HG03135 (cell line): ENCODE data around the gene TMOD1.
"Not testable (repeated sequence)": the region's sequence is repeated elsewhere in the genome, so short reads cannot be mapped to it uniquely, and the experiment has no call there.

Experiments used
- ATAC-seq: cut with Tn5 transposase; IDR thresholded peaks from one replicate; pipeline ENCODE4 v1.9.1; 2021; ENCODE audit warnings: mild to moderate bottlenecking, moderate library complexity; ENCODE audit not compliant: unreplicated experiment

Gene TMOD1

DNA sequence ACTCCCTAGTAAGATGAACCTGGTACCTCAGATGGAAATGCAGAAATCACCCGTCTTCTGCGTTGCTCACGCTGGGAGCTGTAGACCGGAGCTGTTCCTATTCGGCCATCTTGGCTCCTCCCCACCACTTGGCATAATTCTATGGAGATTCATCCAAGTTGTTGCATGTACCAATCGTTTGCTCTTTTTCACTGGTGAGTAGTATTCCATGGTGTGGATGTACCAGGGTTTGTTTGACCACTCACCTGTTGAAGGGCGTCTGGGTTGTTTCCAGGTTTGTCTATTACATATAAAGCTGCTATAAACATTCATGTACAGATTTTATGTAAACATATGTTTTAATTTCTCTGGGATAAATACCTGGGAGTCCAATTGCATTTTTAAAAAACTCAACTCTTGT is 85.4 kb downstream of the TMOD1 start:
- ATAC-seq: not testable (repeated sequence)

DNA sequence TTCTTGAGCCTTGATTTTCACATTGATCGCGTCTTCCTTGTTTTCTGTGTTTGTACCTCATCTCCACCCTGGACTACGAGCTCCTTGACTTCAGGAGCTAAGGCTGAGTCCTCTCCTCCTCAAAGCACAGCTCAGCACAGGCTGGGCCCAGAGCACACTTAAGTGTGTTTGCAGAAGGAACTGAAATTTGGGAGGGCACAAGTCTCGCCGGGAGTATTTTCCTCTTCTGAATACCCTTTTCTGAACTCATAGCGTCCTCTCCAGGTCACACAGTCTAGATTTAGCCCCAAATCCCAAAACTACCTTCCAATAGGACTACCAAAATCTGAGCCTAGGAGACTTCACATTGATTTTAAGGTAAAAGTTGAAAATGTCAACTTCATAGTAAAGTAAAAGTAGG is 90.1 kb downstream of the TMOD1 start:
- no peak for ATAC-seq

DNA sequence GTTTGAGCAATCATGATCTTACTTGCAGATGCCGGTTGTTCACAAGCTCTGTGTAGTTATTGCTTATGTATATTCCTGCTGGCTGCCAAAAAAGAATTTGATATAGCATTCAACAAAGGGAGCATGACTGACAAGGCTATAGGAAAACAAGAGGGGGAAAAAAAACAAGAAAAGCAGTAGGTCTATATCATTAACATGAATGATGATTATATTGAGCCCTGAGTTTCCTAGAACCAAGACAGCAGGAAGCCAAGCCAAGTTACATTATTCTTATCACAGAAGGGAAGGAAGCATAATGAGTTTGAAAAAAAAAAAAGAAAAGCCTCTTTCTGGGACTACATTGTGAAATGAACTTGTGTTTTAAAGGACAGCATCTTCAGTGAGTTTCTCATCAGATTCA is 90.7 kb downstream of the TMOD1 start:
- ATAC-seq: no peak

DNA sequence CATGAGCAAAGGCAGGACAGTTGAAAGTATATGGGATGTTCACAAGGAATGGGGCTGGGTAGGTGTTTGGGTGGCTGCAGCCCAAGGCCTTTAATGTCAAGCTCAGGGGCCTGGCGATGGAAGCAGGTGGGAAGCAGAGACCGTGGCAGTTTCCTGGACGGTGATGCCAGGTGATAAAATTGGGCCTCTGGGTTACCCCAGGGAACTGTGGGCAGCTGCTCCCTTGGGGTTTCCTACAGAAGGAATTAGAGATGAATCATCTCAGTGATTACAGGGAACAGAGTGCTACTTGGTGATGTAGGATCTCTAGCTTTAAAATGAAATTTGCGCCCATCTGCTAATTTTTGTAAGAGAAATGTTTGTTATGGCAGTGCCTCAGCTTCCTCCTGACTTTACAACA is 92.5 kb downstream of the TMOD1 start:
- ATAC-seq: no peak

DNA sequence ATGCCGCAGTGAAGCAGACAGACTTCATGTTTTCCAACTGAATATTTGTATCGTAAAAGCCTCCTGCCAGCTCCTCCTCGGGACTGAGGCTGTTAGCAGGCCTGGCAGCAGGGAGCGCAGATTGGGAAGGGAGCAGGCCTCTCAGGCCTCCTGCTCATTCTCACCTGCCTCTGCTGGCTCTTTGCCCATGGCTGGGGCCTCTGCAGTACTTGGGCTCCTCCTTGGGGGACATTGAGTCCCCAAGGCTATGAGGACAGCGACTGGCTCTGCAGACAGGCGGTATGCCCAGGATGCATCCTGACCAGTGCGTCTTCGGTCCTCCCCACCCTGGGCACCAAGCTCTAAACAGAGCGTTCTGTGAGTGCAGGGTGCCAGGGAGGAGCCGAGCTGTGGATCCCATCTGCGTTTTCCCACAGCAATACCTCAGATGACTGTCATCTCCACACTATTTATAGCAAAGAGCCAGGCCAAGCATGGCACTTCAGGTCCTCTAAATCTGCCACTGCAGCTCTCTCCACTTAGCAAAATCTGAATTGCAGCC is 93.0 kb downstream of the TMOD1 start:
- no peak for ATAC-seq

DNA sequence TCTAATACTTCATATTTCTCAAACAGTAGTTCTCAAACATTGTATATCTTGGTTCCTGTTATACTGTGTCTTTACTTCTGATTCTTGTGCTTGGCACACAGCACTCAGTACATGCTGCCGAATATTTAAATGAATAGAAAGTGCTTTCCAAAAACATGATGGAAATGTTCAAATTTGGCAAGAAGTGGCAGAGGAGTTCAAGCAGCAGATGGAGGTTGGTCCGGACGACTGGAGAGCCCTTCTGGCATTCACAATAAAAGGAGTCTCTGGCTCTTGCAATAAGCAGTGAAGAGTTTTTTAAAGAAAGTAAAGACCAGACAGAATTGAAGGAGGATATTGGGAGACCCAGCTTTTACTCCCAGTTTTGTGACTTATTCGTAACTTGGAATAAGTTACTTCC is 95.4 kb downstream of the TMOD1 start:
- no peak for ATAC-seq

DNA sequence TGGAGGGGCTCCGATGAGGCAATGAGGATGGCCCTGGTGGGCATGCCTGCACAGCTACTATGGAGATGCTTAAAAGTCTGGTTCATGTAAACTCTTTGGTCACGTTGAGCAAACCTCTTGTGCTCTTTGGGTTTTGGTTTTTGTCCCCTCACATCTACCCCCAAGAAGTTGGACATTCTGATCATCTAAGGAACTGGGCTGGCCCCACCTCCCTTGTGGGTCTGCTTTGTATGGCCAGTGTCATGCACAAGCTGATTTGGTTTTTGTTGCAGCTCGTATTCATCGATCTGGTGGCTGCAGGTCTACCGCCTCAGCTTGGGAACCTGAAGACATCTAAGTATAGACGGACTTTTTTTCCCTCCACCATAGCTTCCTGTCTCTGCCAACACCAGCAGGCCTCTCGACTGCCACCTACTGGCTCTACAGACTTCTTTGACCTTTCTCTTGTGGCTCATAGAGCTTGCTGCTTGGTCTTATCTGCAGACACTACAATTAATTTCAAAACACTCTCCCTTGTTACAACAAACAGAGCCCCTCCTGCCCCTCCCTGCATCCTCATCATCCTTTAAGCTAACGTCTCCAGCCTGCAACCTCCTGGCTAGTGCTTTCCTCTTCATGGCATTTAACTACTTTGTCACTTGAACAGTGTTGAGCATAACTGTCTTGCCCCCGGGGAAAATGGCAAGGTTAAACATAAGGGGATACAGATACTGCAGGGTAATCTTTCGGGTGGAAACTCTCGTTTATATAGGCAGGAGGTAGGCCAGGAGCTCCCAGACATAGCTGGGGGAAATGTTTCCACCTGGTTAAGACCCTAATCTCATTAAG is 97.2 kb downstream of the TMOD1 start:
- peak; percentile 83 for ATAC-seq

DNA sequence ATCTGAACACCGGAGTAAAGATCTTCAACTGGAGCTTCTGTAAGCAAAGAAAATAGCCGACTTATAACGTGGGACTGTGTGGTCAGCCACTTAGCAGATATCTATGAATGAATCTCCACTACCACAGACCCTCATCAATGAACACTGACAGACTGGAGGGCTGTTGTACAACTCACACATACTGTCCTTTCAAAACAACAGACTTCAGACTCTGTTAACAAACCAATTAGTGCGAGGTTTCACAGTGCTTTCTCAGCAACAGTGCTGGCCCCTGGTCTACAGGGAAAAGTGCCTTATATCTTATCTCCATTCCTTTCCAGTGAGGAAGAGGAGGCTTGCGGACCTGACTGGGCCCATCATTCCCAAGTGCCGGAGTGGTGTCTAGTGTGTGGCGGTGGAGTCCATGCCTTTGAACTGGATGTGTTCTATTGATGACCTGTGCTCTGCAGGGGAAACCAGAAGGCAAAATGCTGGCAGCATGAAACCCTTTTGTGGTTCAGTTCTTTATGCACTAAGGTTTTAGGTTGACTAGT is 97.9 kb downstream of the TMOD1 start:
- ATAC-seq: no peak

DNA sequence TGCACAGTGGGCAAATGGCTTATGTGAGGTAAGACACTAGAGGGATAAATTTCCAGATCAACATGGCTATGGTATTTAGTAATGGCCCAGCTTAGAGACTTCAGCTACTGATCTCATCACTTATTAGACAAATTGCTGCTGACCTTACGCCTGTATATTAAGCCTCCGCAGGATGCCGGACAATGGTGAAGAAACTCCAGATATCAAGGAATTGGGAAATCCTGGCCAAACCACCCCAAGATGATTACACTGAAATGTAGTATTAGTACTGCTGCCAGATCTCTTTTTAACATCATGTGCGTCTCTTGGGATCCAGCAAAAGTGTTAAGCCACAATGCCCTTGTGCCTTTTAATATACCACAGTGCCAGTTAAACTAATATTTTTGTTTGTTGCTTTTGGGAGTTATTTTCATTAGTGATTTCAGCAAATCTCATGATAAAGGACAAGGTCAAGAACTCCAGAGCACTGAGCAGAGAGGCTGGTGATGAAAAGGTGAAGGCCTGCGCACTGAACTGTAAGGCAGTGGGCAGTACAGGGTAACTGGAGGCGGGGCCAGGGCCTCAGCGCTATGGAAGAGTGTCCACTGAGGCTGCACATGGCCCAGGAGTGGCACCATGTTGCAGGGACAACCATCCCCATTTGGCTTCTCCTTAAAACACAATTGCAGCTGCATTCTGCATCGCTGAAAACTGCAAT is 99.2 kb downstream of the TMOD1 start:
- ATAC-seq: no peak

DNA sequence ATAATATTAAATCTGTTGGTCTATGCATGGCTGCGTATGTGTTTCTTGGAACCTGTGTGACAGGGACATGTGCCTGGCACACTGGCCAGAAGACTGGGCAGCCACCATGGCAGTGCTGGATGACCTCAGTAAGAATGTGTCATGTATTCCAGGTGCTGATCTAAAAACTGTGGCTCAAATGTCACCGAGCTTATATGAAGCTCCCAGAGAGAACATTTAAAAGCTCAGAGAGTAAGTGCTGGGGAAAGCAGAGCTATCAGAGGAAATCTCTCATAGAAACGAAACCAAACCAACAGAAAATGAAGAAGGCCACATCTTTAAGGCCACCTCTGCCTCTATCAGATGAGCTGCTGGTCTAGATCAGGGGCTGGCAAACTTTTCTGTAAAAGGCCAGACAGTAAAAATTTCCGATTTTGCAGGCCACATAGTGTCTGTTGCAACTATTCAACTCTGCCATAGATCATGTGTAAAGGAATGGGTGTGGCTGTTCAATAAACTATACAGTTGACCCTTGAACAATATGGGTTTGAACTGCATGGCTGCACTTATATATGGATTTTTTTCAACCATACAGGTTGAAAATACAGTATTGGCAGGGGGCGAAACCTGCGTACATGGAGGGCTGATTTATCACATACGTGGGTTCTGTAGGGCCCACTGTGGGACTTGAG is 99.9 kb downstream of the TMOD1 start:
- ATAC-seq: no peak

DNA sequence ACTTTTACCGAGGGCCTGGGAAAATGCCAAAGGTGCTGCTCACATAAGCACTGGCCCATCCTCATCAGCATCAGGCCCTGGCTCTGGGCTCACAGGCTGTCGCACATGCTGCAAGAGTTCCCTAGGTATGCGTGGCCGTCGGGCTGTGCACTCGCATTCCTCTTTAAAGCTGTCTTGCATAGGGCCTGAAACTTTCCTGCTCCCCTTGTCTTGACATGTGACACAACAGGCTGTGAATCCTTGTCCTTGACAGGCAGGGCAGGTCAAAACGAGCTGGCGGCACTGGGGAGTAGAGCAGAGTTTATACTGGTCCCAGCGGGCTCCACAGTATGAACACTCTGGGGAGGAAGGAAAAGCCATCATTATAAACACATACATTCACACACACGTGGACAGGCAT is 101.0 kb downstream of the TMOD1 start:
- no peak for ATAC-seq

DNA sequence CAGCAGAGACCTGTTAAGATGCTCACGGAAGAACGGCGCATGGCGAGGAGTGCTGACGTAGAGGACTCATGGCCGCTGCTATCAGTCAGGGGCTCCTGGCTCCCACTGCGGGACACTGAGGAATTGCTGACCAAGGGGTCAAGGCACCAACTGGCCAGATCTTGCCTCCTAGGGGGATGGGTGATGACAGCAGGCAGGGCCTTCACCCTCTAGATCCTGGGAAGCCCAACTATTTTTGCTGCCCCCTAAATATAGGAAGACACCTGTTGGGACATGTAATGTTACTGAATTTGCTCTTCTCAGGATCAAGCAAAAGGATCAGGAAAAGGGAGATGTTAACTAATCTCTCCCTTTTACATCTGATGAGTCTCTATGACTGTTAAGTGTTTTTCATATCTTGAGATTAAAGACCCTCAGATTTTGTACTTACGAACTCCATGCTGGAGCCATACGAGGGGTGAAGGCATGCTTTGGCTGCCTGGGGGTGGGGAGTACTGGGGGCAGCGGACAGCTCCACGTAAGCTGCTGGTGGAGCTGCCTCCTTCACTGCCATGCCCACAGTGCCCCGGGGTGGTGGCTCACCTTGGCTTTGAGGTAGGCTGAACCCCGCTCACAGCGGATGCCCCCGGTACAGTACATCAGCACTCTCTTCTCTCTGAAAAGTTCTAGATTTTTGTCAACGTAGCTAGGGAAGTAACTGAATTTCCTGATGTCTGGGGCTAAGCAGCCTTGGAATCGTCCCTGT is 103.6 kb downstream of the TMOD1 start:
- no peak for ATAC-seq

DNA sequence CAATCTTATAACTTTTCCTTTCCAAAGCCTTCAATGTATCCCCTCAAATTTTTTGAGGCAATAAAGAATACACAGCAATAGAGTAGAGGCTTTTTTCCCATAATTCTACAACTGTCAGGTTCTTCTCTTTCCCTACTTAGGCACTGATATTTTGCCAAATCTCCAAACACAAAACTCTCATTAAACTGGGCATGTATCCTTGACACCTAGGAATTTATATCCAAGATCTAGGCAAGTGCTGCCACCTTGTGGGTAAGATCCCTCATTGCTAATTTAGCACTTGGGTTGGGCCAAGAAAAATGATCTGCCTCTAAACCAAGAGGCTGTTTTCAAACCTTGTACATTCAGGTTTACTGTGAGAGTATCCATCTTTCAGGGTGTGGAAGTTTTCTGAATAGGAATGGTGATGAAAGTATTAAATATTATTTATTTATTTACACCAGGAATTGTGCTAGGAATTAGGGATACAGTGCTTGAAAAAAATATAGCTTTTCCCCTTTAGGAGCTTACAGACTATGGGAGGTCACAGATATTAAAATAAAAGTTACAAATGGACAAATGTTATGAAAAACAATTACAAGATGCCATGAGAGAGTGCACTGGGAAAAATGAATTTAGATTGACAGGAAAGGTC is 114.1 kb downstream of the TMOD1 start:
- no peak for ATAC-seq

DNA sequence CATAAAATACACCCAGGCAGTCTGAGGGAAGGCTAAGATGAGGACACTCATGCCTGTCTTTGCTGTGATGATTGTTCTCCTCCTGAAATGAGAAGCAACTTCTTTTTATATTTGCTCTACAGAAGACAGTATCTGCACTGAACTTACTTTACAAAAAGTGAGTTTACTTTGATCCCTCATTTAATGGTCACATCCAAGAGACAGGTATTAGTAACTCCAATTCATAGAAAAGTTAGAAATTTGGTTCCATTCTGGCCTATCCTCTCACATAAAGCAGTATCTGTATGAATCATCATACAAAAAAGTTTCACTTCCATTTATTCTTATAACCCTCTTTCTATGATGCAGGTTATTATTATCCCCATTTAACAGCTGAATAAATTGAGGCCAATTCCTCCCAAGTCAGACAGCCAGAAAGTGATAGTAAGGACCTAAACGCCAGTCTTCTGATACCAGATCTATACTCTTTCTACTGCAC is 116.5 kb downstream of the TMOD1 start:
- no peak for ATAC-seq

DNA sequence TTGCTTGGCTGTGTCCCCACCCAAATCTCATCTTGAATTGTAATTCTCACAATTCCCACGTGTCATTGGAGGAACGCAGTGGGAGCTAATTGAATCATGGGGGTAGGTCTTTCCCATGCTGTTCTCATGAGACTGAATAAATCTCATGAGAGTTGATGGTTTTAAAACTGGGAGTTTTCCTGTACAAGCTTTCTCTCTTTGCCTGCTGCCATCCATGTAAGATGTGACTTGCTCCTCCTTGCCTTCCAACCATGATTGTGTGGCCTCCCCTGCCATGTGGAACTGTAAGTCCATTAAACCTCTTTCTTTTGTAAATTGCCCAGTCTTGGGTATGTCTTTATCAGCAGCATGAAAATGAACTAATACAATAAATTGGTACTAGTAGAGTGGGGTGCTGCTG is 118.6 kb downstream of the TMOD1 start:
- ATAC-seq: not testable (repeated sequence)

DNA sequence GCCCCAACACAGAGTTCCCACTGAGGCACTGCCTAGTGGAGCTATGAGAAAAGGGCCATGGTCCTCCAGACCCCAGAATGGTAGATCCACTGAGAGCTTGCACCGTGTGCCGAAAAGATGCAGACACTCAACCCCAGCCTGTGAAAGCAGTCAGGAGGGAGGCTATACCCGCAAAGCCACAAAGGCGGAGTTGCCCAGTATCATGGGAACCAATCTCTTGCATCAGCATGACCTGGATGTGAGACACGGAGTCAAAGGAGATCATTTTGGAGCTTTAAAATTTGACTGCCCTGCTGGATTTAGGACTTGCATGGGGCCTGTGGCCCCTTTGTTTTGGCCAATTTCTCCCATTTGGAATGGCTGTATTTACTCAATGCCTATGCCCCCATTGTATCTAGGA is 121.0 kb downstream of the TMOD1 start:
- ATAC-seq: not testable (repeated sequence)

DNA sequence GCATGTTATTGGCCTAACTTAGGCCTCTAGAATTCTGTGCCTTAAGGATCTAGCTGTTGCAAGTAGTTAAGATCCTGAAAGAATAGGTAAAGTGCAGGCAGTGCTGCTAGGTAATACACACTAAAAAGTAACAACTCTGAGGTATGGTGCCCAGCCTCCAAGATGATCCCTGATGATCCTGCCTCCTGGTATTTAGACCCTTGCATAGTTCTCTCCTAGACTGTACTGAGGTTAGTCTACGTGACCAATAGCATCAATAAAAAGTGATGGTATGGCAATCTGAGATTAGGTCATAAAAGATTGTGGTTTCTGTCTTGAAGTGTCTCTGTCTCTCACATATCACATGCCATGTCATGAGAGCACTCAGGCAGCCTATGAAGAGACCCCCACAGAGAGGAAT is 122.5 kb downstream of the TMOD1 start:
- ATAC-seq: no peak

DNA sequence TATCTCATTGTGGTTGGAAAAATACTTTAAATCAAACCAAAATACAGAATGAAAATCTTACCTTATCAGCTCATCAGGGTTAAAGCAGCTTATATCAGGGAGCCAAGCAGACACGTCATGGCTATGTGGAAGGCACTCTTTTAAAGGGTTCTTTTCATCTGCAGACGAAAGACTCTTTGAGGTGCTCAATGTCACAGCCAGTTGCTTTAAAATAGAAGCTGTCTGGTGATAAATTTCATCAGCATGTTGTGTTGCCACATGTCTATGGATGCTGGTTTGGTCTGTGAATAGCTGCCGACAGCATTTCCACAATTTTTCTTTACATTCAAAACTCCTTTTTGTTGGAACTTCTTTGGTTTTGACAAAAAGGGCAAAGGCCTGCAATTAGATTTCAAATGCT is 124.2 kb downstream of the TMOD1 start:
- ATAC-seq: no peak

DNA sequence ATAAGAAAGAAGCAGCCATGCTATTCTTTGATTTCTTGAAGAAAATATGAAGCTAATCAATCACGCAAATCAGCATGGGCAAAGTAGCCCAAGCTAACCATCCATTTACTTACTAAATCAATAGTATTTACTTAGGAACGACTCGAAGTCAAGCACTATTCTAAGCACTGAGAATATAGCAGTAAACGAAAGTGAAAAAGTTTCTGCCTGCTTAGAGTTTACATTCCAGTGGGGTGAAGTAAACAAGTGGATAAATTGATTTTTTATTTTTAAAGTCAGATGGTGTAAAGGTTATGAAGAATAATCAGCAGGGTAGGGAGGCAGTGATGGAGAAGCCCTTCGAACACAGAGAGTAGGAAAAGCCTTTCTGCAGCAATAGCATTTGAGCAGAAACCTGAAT is 126.2 kb downstream of the TMOD1 start:
- no peak for ATAC-seq

DNA sequence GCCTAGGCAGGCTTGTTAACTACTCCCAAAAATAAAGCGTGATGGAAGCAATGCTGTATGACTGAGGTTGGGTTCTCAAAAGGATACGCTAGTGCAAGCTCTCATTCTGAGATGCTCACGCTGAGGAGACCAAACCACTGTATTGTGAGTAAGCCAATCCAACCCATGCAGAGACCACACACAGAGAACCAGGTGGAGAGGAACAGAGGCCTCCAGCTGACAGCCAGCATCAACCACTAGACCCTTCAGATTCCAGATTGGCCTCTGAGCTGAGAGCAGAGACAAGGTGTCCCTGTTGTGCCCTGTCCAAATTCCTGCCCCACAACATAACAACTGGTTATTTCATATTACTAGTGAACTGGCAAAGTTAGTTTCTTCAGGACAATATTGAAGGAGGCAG is 127.2 kb downstream of the TMOD1 start:
- no peak for ATAC-seq
